ENCODE results near the gene HOXA10. TPM values are rescaled to one million over a fixed set of nuclear protein-coding genes. Genes with fewer than 3 reads are reported as not detected.

The HOXA10 gene
- polyA plus RNA-seq, 3 donors = 1.7 to 18.3 (median 2.3) TPM

DNA sequence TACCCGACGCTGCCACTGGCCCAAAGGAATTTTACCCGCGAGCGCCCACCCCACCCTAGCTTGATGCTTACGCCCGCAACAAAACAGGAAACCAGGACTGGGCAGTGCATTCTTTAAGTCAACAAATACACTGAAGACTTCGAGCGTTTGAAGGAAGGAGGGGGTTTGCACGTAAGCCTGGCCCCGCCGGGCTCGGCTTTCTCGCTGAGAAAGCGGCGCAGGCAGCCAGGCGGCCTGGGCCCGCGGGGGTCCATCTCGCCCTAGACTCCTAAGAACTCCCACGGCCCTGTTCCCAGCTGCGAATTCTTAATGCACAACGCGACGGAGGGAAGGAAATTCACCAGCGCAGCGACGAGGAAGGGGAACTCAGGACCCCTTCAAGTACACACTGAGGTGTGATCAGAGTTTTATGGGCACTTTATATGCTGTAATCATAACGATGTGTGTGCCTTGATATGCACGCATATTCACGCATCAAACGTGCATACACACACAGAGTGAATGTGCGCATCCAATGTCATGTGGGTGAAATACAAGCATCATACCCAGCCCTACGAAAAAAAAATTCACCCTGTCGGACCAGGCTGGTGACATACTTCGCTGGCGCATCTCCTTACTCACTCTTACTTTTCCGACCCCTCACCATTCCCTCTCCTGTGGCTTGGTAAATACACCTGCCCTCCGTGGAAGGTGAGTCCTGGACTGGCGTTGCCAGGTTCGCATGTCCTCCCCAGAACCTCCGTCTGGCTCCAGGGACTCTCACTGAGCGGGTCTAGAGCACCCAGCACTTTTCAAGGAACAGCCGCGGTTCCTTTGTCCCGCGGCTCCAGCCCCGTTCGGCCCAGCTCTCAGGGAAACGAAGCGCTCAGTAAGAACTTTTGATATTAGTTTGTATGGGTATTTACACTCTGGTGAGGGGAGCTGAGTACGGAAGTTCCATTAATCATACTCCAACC, 31.5 kb upstream of the HOXA10 start:
- WGBS, 3 donors = 8 to 21% (median 10%) methylated on average over 52 of the region's 52 CpGs
- no peak overlapping the region for H3K27ac ChIP-seq (ENCODE audit: low read depth, low read length)

DNA sequence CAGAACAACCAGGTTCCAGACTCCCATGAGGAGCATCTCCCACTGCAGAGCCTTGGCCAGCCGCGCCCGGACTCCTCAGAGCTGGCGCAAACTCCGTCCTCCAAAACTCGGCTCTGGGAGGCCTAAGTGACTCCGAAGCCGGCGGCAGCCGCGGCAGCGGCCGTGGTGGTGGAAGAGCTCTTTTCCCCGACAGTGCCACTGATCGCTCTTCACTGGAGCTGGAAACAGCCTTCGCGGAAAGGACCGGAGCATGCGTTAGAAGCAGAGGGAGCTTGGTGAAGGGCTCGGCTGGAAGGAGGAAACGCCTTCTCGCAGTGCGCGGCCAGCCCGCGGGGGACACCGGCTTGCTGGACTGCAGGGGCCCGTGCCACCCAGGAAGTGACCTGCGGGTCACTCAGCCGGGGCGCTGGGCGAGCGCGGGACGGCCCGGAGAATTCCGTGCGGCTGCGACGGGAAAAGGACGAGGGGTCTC, 30.8 kb upstream of the HOXA10 start:
- 4 to 8% (median 5%) methylated on average over 41 of the region's 41 CpGs for WGBS, 3 donors
- no peak overlapping the region for H3K27ac ChIP-seq (ENCODE audit: low read depth, low read length)

DNA sequence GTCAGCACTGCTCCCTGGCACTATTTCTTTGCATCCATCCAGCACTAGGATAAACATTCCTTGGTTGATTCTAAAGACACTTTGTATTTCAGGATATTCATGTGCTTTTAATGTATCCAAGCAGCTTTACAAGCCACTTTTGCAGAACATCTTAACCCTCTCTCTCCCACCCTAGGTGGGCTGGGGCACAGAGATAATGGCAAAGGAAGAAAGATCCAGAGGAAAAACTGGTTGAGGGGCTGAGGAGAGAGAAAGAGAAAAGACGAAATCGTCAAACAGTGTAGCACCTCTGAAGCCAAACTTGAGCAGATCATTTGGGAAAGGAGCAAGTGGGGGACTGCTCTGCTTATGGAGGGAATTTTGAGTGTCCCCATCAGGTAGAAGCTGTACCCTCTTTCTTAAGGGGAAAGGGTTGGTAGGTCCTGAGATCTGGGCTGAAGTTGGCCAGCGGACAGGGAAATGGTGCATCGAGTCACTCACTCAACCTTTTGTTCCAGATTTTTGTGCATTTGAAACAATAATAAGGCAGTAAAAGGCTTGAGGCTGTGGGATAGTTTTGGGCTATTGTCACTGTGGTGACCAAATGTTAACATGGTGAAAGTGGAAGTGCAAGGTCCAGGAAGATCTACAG, 30.0 kb upstream of the HOXA10 start:
- WGBS, 3 donors = 17 to 49% (median 20%) methylated on average over 4 of the region's 4 CpGs
- no peak overlapping the region for H3K27ac ChIP-seq (ENCODE audit: low read depth, low read length)

DNA sequence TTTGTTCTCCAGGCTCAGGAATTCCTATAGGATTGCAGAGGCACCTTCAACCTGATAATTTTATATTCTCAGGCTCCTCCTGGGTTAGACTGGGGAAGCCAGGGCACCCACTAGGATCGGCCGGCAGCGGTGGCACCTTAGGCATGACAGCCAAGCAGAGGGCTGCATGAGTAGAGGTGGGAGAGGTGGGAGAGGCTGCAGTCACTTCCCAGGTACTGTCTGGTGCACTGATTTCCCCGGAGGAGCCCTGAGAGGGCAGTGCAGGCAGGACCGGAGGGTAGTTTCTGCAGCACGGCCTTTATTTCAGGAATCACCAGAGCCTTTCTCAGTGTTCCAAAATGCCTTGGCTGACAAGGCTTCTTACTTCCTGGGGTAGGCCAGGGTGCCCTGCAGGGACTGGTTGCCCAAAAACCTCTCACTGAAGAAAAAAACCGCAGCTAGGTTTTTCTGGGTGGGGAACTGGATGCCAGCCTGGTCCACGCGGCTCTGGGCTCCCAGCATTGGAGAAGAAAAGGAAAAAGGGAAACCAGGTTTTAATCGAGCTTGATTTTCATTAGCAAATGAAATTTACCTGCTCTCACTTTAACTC, 29.3 kb upstream of the HOXA10 start:
- WGBS, 3 donors = 13 to 29% (median 20%) methylated on average over 10 of the region's 10 CpGs
- H3K27ac ChIP-seq (ENCODE audit: low read depth, low read length) = no peak overlapping the region

DNA sequence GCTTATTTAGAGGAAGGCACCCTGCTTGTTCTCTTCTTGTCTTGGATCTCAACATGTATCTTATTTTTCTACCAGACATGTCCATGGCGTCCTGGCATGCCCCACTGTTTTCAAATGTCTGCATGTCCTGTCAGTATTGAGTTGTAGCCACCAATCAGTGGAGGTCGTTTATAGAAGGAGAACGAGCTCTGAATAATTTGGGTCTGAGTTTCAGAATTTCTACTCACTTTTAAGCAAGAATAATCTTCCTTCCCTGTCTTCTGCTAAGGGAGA, 28.7 kb upstream of the HOXA10 start:
- WGBS, 3 donors = 10 to 37% (median 15%) methylated on average over 3 of the region's 3 CpGs

DNA sequence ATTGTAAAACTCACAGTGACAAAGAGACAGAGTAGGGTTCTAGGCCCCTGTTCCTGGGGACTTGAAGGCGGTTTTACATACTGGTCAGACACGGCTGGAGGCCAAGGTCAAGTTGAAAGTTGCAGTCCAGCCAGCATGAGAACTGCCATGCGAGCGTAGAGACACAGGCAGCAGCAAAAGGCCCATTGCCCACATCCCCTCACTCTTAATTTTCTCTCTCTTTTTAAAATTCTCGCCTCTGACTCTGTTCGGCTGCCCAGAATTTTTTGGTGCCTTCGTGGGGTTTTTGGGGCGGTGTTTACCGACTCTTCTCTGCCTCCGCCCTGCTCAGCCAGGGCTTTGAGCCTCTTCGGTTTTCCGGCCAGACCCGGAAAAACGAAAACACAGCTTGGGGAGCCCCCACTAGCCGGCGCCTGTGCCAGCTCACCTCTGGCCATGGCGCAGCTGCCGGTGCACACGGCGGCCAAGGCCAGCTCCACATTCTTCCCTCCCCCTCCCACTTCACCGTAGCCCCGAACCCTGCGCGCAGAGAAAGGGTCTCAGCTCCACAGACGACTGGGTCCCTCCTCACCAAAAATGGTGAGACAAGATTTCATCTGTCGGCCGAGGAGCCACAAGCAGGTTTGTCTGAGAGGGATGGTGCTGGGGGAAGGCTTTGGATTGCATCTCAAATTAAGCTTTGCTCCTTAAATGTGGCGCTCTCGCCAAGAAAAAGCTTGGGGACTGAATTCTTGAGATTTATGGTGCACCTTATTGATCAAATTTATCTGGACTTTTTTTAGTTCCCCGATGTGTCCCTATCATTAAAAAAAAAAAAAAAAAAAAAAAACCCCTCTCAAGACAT, 28.1 kb upstream of the HOXA10 start:
- WGBS, 3 donors = 8 to 33% (median 23%) methylated on average over 30 of the region's 30 CpGs
- H3K27ac ChIP-seq (ENCODE audit: low read depth, low read length) = no peak overlapping the region

More for the DNA sequence above, 28.7 kb upstream of the HOXA10 start:
- no peak overlapping the region for H3K27ac ChIP-seq (ENCODE audit: low read depth, low read length)

DNA sequence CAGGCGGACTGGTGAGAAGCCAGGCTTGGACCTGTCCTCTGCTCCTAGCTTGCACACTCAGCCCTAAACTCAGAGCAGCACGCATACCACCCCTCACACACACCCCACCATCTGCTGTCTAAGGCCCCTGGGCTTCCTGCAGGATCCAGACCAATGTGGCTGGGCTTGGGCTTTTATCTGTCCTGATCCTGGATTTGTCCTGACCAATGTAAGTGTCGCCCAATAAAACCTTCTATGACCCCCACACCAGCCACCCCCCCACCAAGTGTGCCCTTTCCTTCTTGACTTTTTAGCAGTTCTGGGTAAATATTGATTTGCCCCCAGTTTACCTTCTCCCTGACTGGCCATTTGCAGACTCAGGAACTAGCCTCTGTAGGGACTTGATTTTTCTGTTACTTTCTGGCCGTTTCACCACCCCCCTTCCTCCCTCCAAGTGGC, 27.5 kb upstream of the HOXA10 start:
- H3K27ac ChIP-seq (ENCODE audit: low read depth, low read length) = no peak overlapping the region
- WGBS, 3 donors = 13 to 38% (median 21%) methylated on average over 4 of the region's 4 CpGs

DNA sequence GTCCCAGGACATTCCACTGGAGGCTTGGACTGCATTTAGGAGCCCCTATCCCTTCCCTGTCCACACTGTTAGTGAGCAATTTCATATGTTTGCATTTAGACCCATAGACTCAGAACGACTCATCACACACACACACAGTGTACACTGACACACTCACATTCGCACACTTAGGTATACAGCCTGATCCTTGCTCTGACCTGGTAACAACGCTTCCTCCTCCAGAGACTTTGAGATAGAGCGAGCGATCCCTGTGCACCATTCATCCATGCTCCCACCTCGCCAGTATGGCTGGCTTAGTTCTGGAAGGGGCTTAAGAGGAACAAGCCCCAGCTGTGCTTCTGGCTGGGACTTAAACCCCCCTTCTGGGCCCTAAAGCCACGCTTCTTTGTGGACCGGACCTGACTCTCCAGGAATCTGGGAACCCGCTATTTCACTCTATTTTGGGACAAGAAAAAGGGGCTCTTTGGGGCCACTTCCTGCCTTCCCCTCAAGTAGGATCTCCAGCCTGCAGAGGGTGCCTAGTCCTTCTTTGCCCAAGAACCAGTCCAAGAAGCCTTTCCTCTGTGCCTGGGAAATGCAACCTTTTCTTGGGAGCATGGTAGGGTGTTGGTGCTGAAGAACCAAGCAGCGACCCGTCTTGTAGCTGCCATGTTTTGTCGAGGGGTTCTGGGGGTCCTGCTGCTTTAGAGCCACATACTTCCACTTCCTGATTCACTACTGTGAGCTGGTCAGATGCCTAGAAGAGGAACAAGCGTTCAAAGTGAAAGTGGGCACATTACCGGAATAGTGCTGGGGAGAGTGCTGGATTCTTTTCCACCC, 26.9 kb upstream of the HOXA10 start:
- WGBS, 3 donors = 9 to 28% (median 13%) methylated on average over 14 of the region's 14 CpGs
- H3K27ac ChIP-seq (ENCODE audit: low read depth, low read length) = no peak overlapping the region

DNA sequence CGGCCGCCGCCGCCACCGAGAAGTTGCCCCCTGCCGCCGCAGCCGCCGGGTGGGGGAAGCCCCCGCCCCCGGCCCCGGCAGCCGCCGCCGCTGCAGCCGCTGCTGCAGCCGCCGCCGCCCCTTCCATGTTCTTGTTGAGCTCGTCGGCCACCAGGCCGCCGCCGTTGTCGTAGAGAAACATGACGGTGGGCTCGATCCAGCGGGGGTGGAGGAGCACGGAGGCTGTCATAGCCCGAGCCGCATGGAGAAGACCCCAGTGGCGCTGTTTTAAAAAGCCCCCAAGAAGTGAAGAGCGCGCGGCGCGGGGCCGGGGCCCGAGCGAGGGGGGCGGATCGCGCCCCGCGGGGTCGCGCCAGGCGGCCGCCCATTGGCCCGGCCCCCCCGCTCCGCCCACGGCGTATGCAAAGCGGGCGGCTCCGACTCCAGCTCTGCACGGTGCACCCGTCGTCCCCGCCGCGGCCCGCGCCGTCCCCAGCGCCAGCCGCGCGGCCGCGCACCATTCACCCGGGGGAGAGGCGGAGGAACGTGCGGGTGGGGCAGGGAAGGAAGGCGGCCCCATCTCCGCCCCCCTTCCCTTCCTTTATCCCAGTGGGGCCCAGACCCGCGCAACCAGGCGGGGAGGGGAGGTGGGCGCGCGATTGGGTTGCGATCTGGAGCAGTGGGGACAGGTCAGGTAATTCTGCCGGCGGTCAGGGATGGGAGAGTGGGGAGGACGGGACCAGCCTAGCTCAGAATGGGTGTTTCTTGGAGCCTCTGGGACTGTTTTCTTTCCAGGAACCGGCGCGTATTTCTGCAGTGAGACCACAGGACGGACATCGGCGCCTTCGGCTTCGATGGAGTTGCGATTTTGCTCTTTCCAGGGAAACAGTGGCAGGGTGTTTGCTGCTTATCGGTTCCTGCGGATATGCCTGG, 26.0 kb upstream of the HOXA10 start, which contains the start of gene HOXA13:
Gene HOXA13 (minus strand): TSS at position 243 of the 912 bp plus-strand sequence. CDS start 14 bp downstream, at position 229.
- 1 to 2% (median 1%) methylated on average over 69 to 97 of the region's 99 CpGs for WGBS, 3 donors
- no peak within 1 kb of the TSS for H3K27ac ChIP-seq (ENCODE audit: low read depth, low read length)

DNA sequence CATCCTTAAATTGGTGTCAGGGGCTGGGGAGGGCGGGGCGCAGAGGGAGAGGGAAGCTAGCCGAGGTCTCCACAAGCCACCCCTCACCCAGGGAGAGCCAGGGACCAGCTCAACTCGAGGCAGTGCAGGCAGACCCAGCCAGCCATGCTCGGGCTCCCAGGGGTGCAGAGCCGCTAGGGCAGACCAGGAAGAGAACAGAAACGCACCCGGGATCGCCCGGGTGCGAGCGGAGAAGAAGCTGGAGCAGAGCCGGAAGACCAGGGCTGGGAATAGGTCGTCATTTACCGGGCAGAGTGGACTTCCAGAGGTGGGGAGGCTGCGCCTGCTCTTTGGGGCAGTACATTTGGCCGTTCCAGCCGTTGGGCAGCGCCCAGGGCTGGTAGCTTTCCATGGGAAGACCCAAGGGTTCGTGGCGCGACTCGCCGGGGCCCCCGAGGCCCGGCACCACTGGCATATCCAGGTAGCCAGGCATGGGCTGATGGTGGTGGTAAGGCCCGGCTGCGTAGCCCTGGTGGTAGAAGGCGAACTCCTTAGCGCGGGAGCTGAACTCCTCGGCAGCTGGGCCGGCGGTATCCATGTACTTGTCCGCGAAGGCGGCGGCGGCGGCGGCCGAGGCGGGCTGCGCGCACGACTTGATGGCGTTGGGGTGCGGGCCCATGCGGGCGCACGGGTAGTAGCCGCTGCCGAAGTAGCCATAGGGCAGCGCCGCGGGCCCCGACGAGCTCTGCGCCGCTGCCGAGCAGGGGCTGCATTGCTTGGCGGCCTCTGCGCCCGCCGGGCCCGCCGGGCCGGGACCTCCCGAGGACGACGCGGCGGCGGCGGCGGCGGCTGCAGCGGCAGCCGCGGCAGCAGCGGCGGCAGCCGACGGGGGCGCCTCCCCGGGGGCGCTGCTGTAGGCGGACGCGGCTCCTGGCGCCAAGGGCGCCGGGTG, 25.0 kb upstream of the HOXA10 start:
- 3 to 4% (median 3%) methylated on average over 64 to 93 of the region's 93 CpGs for WGBS, 3 donors
- no peak overlapping the region for H3K27ac ChIP-seq (ENCODE audit: low read depth, low read length)

DNA sequence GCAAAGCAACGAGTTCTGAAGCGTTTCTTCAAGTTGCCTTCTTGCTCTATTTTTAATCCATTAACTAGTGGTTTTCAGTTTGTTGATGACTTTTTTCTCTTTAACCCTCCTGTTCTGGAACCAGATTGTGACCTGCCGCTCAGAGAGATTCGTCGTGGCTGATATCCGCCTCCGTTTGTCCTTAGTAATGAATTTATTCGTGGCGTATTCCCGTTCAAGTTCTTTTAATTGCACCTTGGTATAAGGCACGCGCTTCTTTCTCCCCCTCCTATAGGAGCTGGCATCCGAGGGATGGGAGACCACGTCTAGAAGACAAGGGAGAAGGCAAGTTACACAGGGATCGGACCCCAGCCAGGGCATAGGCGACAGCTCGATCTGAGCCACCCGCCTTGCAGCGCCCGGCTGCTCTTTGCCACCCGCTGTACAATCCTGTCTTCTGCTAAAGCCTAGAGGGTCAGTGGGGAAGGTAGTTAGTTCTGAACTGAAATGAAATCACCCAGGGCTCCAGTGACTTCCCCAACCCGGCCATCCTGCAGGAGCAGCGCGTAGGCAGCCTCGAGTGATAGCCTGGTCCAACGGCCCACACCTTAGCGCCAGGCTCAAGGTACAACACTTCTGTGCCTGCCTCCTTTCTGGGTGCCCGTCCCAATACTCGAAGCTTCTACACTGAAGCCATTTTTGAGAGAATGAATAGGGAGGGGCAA, 24.2 kb upstream of the HOXA10 start:
- 12 to 34% (median 12%) methylated on average over 29 of the region's 29 CpGs for WGBS, 3 donors
- H3K27ac ChIP-seq (ENCODE audit: low read depth, low read length) = no peak overlapping the region

DNA sequence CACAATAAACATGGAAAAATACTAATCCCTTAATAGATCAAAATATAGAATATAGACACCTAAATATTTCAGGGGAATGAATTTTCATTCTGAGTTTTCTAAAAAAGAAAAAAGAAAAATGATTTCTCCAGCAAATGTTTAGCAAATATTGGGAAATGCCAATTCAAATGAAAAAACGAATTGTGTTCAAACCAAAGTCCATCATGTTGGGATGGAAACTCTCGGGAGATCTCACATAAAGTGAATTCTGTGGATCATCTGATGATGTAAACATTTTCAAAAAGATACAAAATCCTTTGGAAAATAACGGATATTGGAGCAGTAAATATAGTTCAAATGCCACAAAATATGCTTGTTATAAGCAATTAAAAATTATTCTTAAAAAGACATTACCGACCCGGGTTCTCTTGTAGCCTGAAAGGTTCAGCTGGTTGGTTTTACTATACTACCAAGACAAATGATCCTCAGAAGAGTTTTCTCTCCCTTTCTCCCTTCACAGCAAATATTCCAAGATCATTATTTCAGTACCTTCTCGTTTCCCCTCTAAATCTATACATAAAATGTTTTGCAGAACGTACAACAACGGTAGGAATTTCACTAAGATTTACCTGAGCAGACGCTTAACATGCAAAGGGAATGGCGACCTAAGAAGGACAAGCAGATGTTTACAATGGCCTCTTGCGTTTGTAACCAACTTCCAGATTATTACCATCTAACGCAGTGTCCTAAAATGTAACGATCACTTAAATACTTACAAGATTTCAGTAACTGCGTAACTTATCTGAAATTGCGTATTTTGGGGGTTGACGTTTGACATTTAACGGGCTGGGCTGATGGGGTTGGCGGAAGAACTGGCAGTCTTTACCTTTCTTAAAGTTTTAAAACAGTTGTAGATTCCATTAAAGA, 23.3 kb upstream of the HOXA10 start:
- WGBS, 3 donors = 23 to 41% (median 23%) methylated on average over 18 of the region's 18 CpGs
- H3K27ac ChIP-seq (ENCODE audit: low read depth, low read length) = no peak overlapping the region

DNA sequence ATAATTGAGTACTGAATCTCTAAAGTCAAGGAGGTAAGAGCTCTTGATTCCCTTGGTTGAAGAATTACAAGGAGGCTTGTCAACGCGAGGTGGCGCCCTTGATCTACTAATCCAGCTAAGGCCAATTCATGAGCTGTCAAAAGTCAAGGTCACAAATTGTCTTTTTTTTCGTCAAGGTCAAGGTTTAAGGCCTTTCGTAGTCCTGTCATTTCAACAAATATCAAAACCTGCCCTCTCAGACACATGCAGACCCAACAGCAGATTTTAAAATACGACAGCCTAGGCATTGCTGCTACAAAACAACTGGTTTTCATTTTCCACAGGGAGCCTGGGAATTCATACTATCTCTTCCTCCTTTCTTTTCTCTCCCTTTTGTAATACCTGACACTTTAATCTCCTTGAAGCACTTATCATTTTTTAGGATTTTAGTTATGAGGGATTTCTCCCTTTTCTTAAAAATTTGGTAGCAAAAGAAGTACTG, 22.2 kb upstream of the HOXA10 start:
- 3 to 5% (median 4%) methylated on average over 6 of the region's 6 CpGs for whole genome bisulfite sequencing, 3 donors
- no peak overlapping the region for H3K27ac ChIP-seq (ENCODE audit: low read depth, low read length)
